ENCODE measurements around the gene MTCL1.
A peak's percentile ranks its signal among the peaks of the same experiment; 100 is the strongest.

Gene MTCL1

GRCh38 chr18:8794156-8794933, 89.0 kb downstream of the MTCL1 start:
- DNase-seq (ENCODE audit: low read depth): peak; percentile 38

- DNase-seq (ENCODE audit: low read depth): no peak
Observed at GRCh38 chr18:8794934-8795280, 89.6 kb downstream of the MTCL1 start.

GRCh38 chr18:8795586-8796325, 90.4 kb downstream of the MTCL1 start:
- DNase-seq (ENCODE audit: low read depth): no peak

- no peak for DNase-seq (ENCODE audit: low read depth)
Observed at GRCh38 chr18:8797206-8797605, 91.8 kb downstream of the MTCL1 start.

GRCh38 chr18:8799001-8799400, 93.6 kb downstream of the MTCL1 start:
- DNase-seq (ENCODE audit: low read depth): no peak

- DNase-seq (ENCODE audit: low read depth): no peak
Observed at GRCh38 chr18:8799596-8800441, 94.5 kb downstream of the MTCL1 start.

GRCh38 chr18:8800445-8800844, 95.1 kb downstream of the MTCL1 start:
- peak; percentile 87 for DNase-seq (ENCODE audit: low read depth)

GRCh38 chr18:8800876-8801262, 95.5 kb downstream of the MTCL1 start:
- no peak for DNase-seq (ENCODE audit: low read depth)

GRCh38 chr18:8801263-8801901, 96.0 kb downstream of the MTCL1 start:
- peak; percentile 68 for DNase-seq (ENCODE audit: low read depth)

GRCh38 chr18:8802017-8802672, 96.8 kb downstream of the MTCL1 start:
- no peak for DNase-seq (ENCODE audit: low read depth)

- DNase-seq (ENCODE audit: low read depth): no peak
Observed at GRCh38 chr18:8803063-8803795, 97.9 kb downstream of the MTCL1 start.

GRCh38 chr18:8803957-8804356, 98.6 kb downstream of the MTCL1 start:
- no peak for DNase-seq (ENCODE audit: low read depth)

GRCh38 chr18:8805552-8805951, 100.2 kb downstream of the MTCL1 start:
- no peak for DNase-seq (ENCODE audit: low read depth)

- DNase-seq (ENCODE audit: low read depth): no peak
Observed at GRCh38 chr18:8806100-8806797, 100.9 kb downstream of the MTCL1 start.

- DNase-seq (ENCODE audit: low read depth): no peak
Observed at GRCh38 chr18:8806798-8807487, 101.6 kb downstream of the MTCL1 start.

- DNase-seq (ENCODE audit: low read depth): no peak
Observed at GRCh38 chr18:8807488-8807805, 102.1 kb downstream of the MTCL1 start.

- DNase-seq (ENCODE audit: low read depth): no peak
Observed at GRCh38 chr18:8808001-8808400, 102.6 kb downstream of the MTCL1 start.

- no peak for DNase-seq (ENCODE audit: low read depth)
Observed at GRCh38 chr18:8809514-8809913, 104.2 kb downstream of the MTCL1 start.

GRCh38 chr18:8810157-8810556, 104.8 kb downstream of the MTCL1 start:
- DNase-seq (ENCODE audit: low read depth): no peak

- DNase-seq (ENCODE audit: low read depth): no peak
Observed at GRCh38 chr18:8811115-8811514, 105.8 kb downstream of the MTCL1 start.
